ENCODE data around the gene ASB1.

DNA sequence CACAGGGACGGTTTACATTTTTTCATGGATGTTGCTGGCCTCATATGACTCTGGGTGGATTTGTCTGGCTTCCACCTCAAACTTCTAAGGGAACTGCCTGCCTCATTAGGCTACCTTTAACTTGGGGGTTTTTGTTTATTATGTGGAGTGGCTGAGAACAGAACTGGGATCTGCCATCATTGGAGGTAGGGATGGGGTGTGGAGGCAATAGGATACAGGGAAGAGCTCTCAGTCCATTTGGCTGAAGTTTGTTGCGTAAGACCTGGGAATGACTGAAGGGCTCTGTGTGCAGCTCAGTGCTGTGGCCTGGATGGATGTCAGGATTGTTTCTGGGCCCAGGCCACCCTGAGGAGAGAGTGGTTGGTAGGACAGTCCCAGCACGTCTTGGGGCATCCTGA lies 31.2 kb downstream of the ASB1 start:
- TF ChIP-seq ZNF331 (CRISPR knock-in tag; IDR thresholded peaks at IDR 0.05) (no peak), CEBPB (IDR thresholded peaks at IDR 0.05; ENCODE audit: borderline replicate concordance, low read depth, low read length) (peak; percentile 99), CREM (IDR thresholded peaks at IDR 0.05) (no peak), CREM (CRISPR knock-in tag; IDR thresholded peaks at IDR 0.05) (no peak), KDM5B (CRISPR knock-in tag; IDR thresholded peaks at IDR 0.05; ENCODE audit: borderline replicate concordance) (no peak)
- TF ChIP-seq, protein P1, sequence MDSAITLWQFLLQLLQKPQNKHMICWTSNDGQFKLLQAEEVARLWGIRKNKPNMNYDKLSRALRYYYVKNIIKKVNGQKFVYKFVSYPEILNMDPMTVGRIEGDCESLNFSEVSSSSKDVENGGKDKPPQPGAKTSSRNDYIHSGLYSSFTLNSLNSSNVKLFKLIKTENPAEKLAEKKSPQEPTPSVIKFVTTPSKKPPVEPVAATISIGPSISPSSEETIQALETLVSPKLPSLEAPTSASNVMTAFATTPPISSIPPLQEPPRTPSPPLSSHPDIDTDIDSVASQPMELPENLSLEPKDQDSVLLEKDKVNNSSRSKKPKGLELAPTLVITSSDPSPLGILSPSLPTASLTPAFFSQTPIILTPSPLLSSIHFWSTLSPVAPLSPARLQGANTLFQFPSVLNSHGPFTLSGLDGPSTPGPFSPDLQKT (CRISPR knock-in tag; IDR thresholded peaks at IDR 0.05; ENCODE audit: borderline replicate concordance): no peak

All from HepG2 (cell line).